Measurements from ENCODE around the gene TRHDE.

DNA sequence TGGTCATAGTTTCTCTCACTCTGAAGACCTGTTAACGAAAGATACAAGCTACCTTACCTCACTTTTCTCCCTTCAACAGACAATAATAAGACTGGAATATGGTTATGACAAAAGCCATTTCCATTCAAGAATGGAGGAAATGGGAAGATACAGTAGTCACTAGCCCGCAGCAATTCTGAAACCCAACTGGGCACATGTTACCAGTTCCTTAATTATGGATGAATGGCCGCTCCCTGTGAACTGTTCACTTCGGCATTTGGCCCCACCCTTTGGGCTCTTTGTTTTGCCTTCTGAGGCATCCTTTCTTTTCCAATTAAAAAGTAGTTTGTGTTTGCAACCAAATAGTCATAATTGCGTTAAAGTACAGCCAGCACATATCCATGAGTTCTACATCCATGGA lies 19.0 kb downstream of the TRHDE start:
- TF ChIP-seq CTCF (IDR thresholded peaks at IDR 0.05; ENCODE audit: insufficient read depth, low read length, poor library complexity, severe bottlenecking) (no peak), EZH2phosphoT487 (conservative IDR thresholded peaks at IDR 0.05; ENCODE audit: low read length) (no peak)

All from SU-DHL-6 (cell line).